Large intestine (tissue), 3 donors: ENCODE measurements around the gene SASH1. TPM values are rescaled to one million over a fixed set of nuclear protein-coding genes. Genes with fewer than 3 reads are reported as not detected.
A peak's percentile ranks its signal among the peaks of the same experiment; 100 is the strongest.

ENCODE experiments used
- DNase-seq, 2 donors: peaks; one replicate each; pipeline versions ENCODE4 v3.0.0 to v3.0.0-alpha.2; 2013
- H3K27ac ChIP-seq: one replicate; pipeline ENCODE4 v1.5.1; 2013; ENCODE audit warnings: low read length
- H3K27me3 ChIP-seq: 2 replicates; pipeline ENCODE4 v1.6.1; 2013; ENCODE audit warnings: low read length; ENCODE audit not compliant: control insufficient read depth, insufficient read depth
- H3K36me3 ChIP-seq: 2 replicates; pipeline ENCODE4 v1.6.1; 2013; ENCODE audit warnings: low read length; ENCODE audit not compliant: control insufficient read depth, insufficient read depth
- H3K4me1 ChIP-seq: one replicate; pipeline ENCODE4 v1.6.1; 2013; ENCODE audit warnings: low read length; ENCODE audit not compliant: control insufficient read depth, insufficient read depth
- H3K4me3 ChIP-seq: one replicate; pipeline ENCODE4 v1.5.1; 2013; ENCODE audit warnings: low read length
- H3K9me3 ChIP-seq: one replicate; pipeline ENCODE4 v1.6.1; 2013; ENCODE audit warnings: mild to moderate bottlenecking, low read depth, low read length, moderate library complexity; ENCODE audit not compliant: control insufficient read depth
- WGBS: methylation state at CpG from one replicate; pipeline ENCODE4 v1.1.5; 2013; ENCODE audit warnings: low lambda C conversion rate; ENCODE audit not compliant: insufficient coverage; 5-methylcytosine and 5-hydroxymethylcytosine counted together
- polyA plus RNA-seq: library from polyadenylated mRNA; unstranded; fragments of 120-200 nt; gene quantifications from one replicate; pipeline ENCODE4 v1.2.1, GENCODE V29; 2013

Gene SASH1
- polyA plus RNA-seq, 1 donor = 15.9 TPM

- no peaks in the 10 kb centered on the region for H3K27me3 ChIP-seq
- no peak overlapping the region for H3K4me3 ChIP-seq
- no peaks in the 10 kb centered on the region for H3K9me3 ChIP-seq
- no peaks in the 10 kb centered on the region for H3K4me1 ChIP-seq
- DNase-seq = no peak
- 78% methylated on average over 5 of the region's 6 CpGs for WGBS
- H3K36me3 ChIP-seq = no peaks in the 10 kb centered on the region
- no peak overlapping the region for H3K27ac ChIP-seq
Observed at GRCh38 chr6:148465670-148466069, 123.0 kb downstream of the SASH1 start.

- 100% methylated on average over 1 of the region's 4 CpGs for WGBS
Observed at GRCh38 chr6:148466158-148466557, 123.5 kb downstream of the SASH1 start.

GRCh38 chr6:148467926-148468325, 125.3 kb downstream of the SASH1 start:
- Histone ChIP-seq H3K36me3 (no peaks in the 10 kb centered on the region), H3K4me3 (no peak overlapping the region), H3K4me1 (no peaks in the 10 kb centered on the region), H3K27ac (no peak overlapping the region), H3K27me3 (no peaks in the 10 kb centered on the region), H3K9me3 (no peaks in the 10 kb centered on the region)
- no peak for DNase-seq
- WGBS = no CpG with 5 or more reads among the region's 4 CpGs

More at GRCh38 chr6:148466158-148466557, 123.5 kb downstream of the SASH1 start:
- Histone ChIP-seq H3K36me3 (no peaks in the 10 kb centered on the region), H3K9me3 (no peaks in the 10 kb centered on the region), H3K27me3 (no peaks in the 10 kb centered on the region), H3K4me3 (no peak overlapping the region), H3K27ac (no peak overlapping the region), H3K4me1 (no peaks in the 10 kb centered on the region)
- DNase-seq = no peak

DNA sequence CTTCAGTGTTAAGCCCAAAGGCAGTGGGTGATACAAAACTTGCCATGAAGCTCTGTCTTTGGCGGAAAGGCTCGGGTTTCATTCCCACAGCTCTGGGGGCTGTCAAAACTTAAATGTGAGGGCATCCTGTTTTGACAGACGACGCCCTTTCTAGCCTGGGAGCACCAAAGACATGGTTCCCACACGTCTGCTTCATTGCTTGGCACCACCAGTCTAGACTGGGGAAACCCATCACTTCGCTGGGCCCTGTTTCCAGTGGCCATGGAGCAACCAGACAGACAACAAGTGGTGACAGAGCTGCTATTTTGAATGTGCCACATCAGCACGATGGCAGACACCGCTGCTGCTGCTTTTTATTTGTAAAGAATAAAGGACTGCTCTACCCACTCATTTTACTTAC, 127.5 kb downstream of the SASH1 start:
- peaks cover 10% of the 10 kb centered on the region for H3K36me3 ChIP-seq
- no peak for DNase-seq
- no peaks in the 10 kb centered on the region for H3K9me3 ChIP-seq
- H3K4me1 ChIP-seq = no peaks in the 10 kb centered on the region
- no CpG with 5 or more reads among the region's 8 CpGs for WGBS
- H3K27ac ChIP-seq = no peak overlapping the region
- no peak overlapping the region for H3K4me3 ChIP-seq
- no peaks in the 10 kb centered on the region for H3K27me3 ChIP-seq

GRCh38 chr6:148470606-148471465, 128.2 kb downstream of the SASH1 start:
- H3K4me3 ChIP-seq = no peak overlapping the region
- WGBS = 87% methylated on average over 2 of the region's 10 CpGs
- H3K27ac ChIP-seq = no peak overlapping the region
- no peaks in the 10 kb centered on the region for H3K9me3 ChIP-seq
- DNase-seq = no peak
- peaks cover 15% of the 10 kb centered on the region for H3K36me3 ChIP-seq
- no peaks in the 10 kb centered on the region for H3K4me1 ChIP-seq
- H3K27me3 ChIP-seq = no peaks in the 10 kb centered on the region

GRCh38 chr6:148471624-148472159, 129.1 kb downstream of the SASH1 start:
- no peaks in the 10 kb centered on the region for H3K27me3 ChIP-seq
- no CpG with 5 or more reads among the region's 9 CpGs for WGBS
- H3K4me3 ChIP-seq = no peak overlapping the region
- H3K4me1 ChIP-seq = no peaks in the 10 kb centered on the region
- peaks cover 15% of the 10 kb centered on the region for H3K36me3 ChIP-seq
- DNase-seq = peak in 1 of 2 donors; percentile 11
- H3K27ac ChIP-seq = no peak overlapping the region
- no peaks in the 10 kb centered on the region for H3K9me3 ChIP-seq

GRCh38 chr6:148472171-148473105, 129.8 kb downstream of the SASH1 start:
- WGBS = 100% methylated on average over 2 of the region's 12 CpGs
- Histone ChIP-seq H3K9me3 (no peaks in the 10 kb centered on the region), H3K27ac (no peak overlapping the region), H3K4me1 (no peaks in the 10 kb centered on the region), H3K36me3 (peaks cover 15% of the 10 kb centered on the region), H3K4me3 (no peak overlapping the region), H3K27me3 (no peaks in the 10 kb centered on the region)
- peak in 1 of 2 donors; percentile 19 for DNase-seq

DNA sequence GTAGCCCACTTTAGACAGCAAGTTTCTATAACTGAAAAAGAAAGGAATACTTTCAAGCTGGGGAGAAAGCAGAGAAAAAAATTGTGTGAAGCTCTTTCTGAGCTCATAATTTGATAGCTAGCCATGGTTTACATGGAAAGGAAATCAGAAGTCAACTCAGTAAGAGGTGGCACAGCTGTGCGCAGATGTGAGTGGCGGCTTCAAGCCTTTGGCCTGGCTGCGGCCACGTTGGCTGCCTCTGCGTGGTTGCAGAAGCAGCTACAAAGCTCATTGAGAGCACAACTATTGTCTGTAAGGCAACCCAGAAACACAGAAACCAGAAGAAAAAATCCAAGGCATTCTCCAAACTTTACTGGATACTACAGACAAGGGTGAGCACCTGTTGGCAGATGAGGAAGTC, 136.9 kb downstream of the SASH1 start:
- no CpG with 5 or more reads among the region's 5 CpGs for WGBS
- Histone ChIP-seq H3K4me1 (no peaks in the 10 kb centered on the region), H3K27ac (no peak overlapping the region), H3K27me3 (no peaks in the 10 kb centered on the region), H3K9me3 (no peaks in the 10 kb centered on the region), H3K4me3 (no peak overlapping the region), H3K36me3 (peaks cover 11% of the 10 kb centered on the region)
- no peak for DNase-seq

GRCh38 chr6:148487461-148487860, 144.8 kb downstream of the SASH1 start:
- Histone ChIP-seq H3K27me3 (no peaks in the 10 kb centered on the region), H3K9me3 (no peaks in the 10 kb centered on the region), H3K27ac (no peak overlapping the region), H3K36me3 (peaks cover 6% of the 10 kb centered on the region), H3K4me3 (no peak overlapping the region), H3K4me1 (no peaks in the 10 kb centered on the region)
- WGBS = no CpG with 5 or more reads among the region's 10 CpGs
- no peak for DNase-seq

GRCh38 chr6:148491638-148492251, 149.1 kb downstream of the SASH1 start:
- Histone ChIP-seq H3K4me1 (no peaks in the 10 kb centered on the region), H3K27ac (no peak overlapping the region), H3K36me3 (peaks cover 6% of the 10 kb centered on the region), H3K4me3 (no peak overlapping the region), H3K9me3 (no peaks in the 10 kb centered on the region), H3K27me3 (no peaks in the 10 kb centered on the region)
- WGBS = no CpG with 5 or more reads among the region's 6 CpGs
- no peak for DNase-seq
